HG02571 (cell line): ENCODE data around the gene XRN1.
"Not testable (repeated sequence)": the region's sequence is repeated elsewhere in the genome, so short reads cannot be mapped to it uniquely, and the experiment has no call there.

Experiments used
- ATAC-seq: cut with Tn5 transposase; IDR thresholded peaks from one replicate; pipeline ENCODE4 v1.9.1; 2021; ENCODE audit warnings: mild to moderate bottlenecking, moderate library complexity; ENCODE audit not compliant: unreplicated experiment

Gene XRN1

GRCh38 chr3:142447852-142448823, at the start of gene XRN1:
XRN1 (minus strand) TSS chr3:142448037; CDS start chr3:142447944, 93 bp downstream.
- peak; percentile 84 for ATAC-seq

- no peak for ATAC-seq
These were observed 47.3 kb upstream of the XRN1 start for GRCh38 chr3:142495103-142495502.

- ATAC-seq = no peak
These were observed 44.3 kb upstream of the XRN1 start for GRCh38 chr3:142492184-142492583.

- no peak for ATAC-seq
These were observed 41.9 kb upstream of the XRN1 start for GRCh38 chr3:142489572-142490323.

GRCh38 chr3:142484912-142485435, 37.1 kb upstream of the XRN1 start:
- no peak for ATAC-seq

- no peak for ATAC-seq
These were observed 33.4 kb upstream of the XRN1 start for GRCh38 chr3:142481196-142481595.

GRCh38 chr3:142470826-142471225, 23.0 kb upstream of the XRN1 start:
- no peak for ATAC-seq

GRCh38 chr3:142468456-142468855, 20.6 kb upstream of the XRN1 start:
- no peak for ATAC-seq

- ATAC-seq = no peak
These were observed 19.9 kb upstream of the XRN1 start for GRCh38 chr3:142467768-142468167.

GRCh38 chr3:142460689-142461088, 12.9 kb upstream of the XRN1 start:
- no peak for ATAC-seq

GRCh38 chr3:142459929-142460328, 12.1 kb upstream of the XRN1 start:
- ATAC-seq = no peak

- ATAC-seq = no peak
These were observed 11.3 kb upstream of the XRN1 start for GRCh38 chr3:142459096-142459495.

- ATAC-seq = no peak
These were observed 3.0 kb upstream of the XRN1 start for GRCh38 chr3:142450881-142451280.

GRCh38 chr3:142450189-142450588, 2.4 kb upstream of the XRN1 start:
- no peak for ATAC-seq

- peak; percentile 32 for ATAC-seq
These were observed 461 bp downstream of the XRN1 start for GRCh38 chr3:142447301-142447851.

GRCh38 chr3:142445816-142446254, 2.0 kb downstream of the XRN1 start:
- peak; percentile 47 for ATAC-seq

GRCh38 chr3:142444343-142444742, 3.5 kb downstream of the XRN1 start:
- ATAC-seq = no peak

GRCh38 chr3:142443060-142443459, 4.8 kb downstream of the XRN1 start:
- ATAC-seq = not testable (repeated sequence)

GRCh38 chr3:142439499-142440220, 8.2 kb downstream of the XRN1 start:
- ATAC-seq = not testable (repeated sequence)

GRCh38 chr3:142438096-142438495, 9.7 kb downstream of the XRN1 start:
- ATAC-seq = not testable (repeated sequence)
